HG03025 (cell line): ENCODE measurements around the gene CAMK2N2.

Source experiments
- ATAC-seq: cut with Tn5 transposase; IDR thresholded peaks from one replicate; pipeline ENCODE4 v1.9.1; 2021; ENCODE audit warnings: mild to moderate bottlenecking, moderate library complexity; ENCODE audit not compliant: unreplicated experiment, low FRiP score

CAMK2N2 gene

DNA sequence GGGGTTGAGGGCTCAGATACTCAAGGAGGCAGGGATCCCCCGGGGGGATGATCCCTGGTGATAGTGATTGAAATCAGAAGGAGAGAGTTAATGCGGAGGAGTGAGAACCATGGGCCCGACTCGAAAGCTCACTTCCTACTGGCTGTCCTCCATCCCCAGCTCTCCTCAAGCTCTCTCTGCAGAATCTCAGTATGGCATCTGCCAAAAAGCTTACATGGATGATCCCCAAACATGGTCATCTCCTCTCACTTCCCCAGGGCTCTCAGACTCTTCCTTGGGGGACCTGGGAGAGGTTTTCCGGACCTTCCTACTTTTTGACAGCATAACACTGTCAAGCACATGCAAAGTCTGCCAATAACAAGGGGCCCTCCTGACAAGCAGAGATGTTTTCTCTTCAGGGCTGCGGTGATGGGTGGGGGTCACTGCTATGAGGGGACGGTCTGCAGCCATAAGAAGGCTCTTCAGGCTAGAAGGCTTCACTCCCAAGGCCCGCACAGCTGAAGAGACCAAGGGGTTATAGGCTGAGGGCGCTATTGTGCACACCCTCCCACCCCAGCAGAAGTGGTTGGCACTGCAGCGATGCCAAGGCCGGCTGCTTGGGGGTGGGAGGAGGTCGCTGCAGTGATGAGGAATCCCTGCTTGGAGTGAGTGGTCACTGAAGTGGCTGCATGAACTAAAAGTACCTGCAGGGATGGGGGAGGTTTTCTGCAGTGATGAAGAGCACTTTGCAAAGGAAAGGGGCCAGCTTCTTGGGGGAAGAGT, 32.8 kb downstream of the CAMK2N2 start:
- no peak for ATAC-seq

DNA sequence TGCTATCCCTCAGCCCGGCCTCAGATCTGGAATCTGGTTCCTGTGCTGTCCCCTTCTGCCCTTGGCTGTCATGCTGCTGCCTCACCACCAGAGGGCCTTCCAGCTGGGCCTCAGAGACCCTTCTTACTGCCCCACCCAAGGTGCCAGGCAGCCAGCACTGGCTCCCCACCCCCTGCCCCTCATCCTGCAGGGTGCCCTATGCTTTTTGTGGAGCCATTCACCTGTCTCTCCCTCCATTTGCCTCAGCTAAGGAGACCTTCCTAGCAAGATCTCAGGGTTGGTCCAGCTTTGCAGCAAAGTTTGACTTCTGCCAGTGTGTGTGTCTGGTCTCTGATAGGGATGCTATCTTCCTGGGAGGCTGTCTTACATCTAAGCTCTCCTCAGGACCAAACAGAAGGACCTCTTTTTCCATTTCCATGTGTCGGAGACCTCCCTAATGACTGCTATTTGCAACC, 33.8 kb downstream of the CAMK2N2 start:
- no peak for ATAC-seq

DNA sequence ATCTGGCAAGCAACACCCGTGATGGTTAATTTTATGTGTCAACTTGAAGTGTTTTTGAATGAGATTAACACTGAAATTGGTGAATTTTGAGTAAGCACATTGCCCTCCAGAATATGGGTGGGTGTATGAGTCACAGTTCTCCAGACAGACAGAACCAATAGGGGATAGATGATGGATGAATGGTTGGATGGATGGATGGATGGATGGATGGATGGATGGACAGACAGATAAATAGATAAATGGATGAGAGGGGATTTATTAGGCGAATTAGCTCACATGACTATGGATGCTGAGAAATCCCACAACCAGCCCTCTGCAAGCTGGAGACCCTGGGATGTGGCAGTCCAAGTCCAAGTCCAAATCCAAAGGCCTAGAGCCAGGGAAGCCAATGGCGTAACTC, 37.4 kb downstream of the CAMK2N2 start:
- no peak for ATAC-seq

DNA sequence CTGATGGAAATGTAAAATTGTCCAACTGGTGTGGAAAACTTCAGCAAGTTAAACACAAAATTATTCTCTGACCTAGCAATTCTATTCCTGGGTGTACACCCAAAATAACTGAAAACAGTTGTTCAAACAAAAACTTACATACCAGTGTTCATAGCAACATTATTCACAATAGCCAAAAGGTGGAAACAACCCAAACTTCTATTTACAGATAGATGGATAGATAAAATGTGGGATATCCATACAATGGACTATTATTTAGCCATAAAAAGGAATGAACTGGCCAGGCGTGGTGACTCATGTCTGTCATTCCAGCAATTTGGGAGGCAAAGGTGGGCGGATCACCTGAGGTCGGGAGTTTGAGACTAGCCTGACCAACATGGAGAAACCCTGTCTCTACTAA, 38.8 kb downstream of the CAMK2N2 start:
- no peak for ATAC-seq

DNA sequence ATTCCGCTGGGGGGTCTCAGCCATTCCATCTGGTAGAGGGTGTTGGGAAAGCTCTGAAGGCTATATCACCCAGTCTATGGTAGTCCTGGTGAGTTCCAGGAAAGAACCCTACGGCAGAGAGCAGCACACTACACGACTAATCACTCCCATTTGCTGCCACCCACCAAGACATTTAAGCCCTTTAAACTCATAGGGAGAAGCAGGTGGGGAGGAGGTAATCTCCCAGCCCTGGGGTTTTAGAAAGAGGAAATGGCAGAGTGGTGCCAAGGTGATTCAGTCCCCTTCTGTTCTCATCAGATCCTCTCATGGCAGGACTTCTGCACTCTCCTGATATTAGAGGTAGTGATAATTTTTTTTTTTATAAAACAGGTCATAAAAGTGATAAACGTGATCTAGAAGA, 42.5 kb downstream of the CAMK2N2 start:
- no peak for ATAC-seq

DNA sequence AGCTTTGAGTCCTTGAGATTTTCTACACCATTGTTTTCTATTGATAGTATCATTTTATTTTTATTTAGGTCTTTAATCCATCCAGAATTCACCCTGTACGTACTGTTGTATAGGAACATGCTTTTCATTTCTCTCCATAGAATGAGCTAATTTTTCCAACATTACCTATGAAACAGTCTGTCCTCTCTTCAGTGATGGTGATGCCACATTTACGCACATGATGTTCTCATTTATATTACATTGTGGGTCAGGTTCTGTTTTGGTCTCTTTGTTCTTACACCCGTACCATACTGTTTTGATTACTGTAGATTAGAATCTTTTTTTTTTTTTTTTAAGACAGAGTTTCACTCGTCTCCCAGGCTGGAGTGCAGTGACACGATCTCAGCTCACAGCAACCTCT, 49.6 kb downstream of the CAMK2N2 start:
- no peak for ATAC-seq

DNA sequence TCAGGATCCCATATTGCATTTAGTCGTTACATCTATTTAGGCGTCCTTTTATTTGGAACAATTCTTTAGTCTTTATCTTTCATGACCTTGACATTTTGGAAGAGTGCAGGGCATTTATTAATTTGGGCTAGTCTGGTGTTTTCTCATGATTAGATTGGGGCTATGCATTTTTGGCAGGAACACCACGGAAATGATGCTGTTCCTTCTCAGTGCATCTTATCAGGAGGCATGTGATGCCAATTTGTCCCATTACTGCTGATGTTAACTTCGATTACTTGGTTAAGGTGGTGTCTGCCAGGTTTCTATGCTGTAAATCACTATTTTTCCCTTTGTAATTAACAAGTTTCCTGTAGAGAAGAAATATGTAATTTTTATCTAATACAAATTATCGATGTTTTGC, 50.1 kb downstream of the CAMK2N2 start:
- ATAC-seq: no peak
